HepG2 (cell line): ENCODE data around the gene PATZ1. TPM values are rescaled to one million over a fixed set of nuclear protein-coding genes. Genes with fewer than 3 reads are reported as not detected.

Experiments used
- ARID4A ChIP-seq: sonication (generic); formaldehyde crosslinking; IDR thresholded peaks from 2 replicates; pipeline ENCODE4 v1.5.0; 2020; ENCODE audit warnings: mild to moderate bottlenecking, missing genetic modification reagents, borderline replicate concordance
- CEBPZ ChIP-seq: IDR thresholded peaks from 2 replicates; pipeline ENCODE4 v1.6.1; 2012; ENCODE audit warnings: low read length, improper control_type of control experiment
- KDM2A ChIP-seq: sonication (generic); formaldehyde crosslinking; IDR thresholded peaks from 2 replicates; pipeline ENCODE4 v1.4.0; 2020; ENCODE audit warnings: low read depth, missing genetic modification reagents, borderline replicate concordance
- MLXIP ChIP-seq: sonication (generic); formaldehyde crosslinking; IDR thresholded peaks from 2 replicates; pipeline ENCODE4 v1.9.0; 2021; ENCODE audit warnings: missing genetic modification reagents, borderline replicate concordance
- MXI1 ChIP-seq: IDR thresholded peaks from 3 replicates; pipeline ENCODE4 v1.6.1; 2012; ENCODE audit warnings: low read depth, low read length, inconsistent platforms, borderline replicate concordance
- TBX3 ChIP-seq: fragments of 450-650 bp; IDR thresholded peaks from 2 replicates; pipeline ENCODE4 v1.6.1; 2017; ENCODE audit warnings: antibody characterized with exemption, mild to moderate bottlenecking, inconsistent platforms, borderline replicate concordance
- TERF1 ChIP-seq: sonication (generic); formaldehyde crosslinking; IDR thresholded peaks from 2 replicates; pipeline ENCODE4 v1.8.0; 2022; ENCODE audit warnings: mild to moderate bottlenecking, missing genetic modification reagents, moderate library complexity
- ZC3H4 ChIP-seq: sonication (generic); formaldehyde crosslinking; IDR thresholded peaks from 2 replicates; pipeline ENCODE4 v1.4.0; 2020; ENCODE audit warnings: missing genetic modification reagents, borderline replicate concordance
- ZGPAT ChIP-seq: IDR thresholded peaks from 2 replicates; pipeline ENCODE4 v1.6.1; 2016; ENCODE audit warnings: mild to moderate bottlenecking
- ZNF232 ChIP-seq: sonication (generic); formaldehyde crosslinking; IDR thresholded peaks from 2 replicates; pipeline ENCODE4 v1.4.0; 2020; ENCODE audit warnings: missing genetic modification reagents, borderline replicate concordance
- ZNF639 ChIP-seq: conservative IDR thresholded peaks from 2 replicates; pipeline ENCODE4 v1.6.1; 2018; ENCODE audit warnings: missing genetic modification reagents
- ZNF7 ChIP-seq: IDR thresholded peaks from 2 replicates; pipeline ENCODE4 v1.6.1; 2016; ENCODE audit warnings: missing biosample characterization, missing genetic modification reagents
- ZNF879 ChIP-seq: sonication (generic); formaldehyde crosslinking; IDR thresholded peaks from 2 replicates; pipeline ENCODE4 v1.8.1; 2023; ENCODE audit warnings: missing genetic modification reagents
- polyA plus RNA-seq, 8 experiments: library from polyadenylated mRNA; depleted of rRNA in 3 of 8; stranded (reverse) in 7 of 8; unstranded in 1 of 8; fragments of >200 nt; fragmentation: Illumina TruSeq in 4 of 8; extraction: Trizol in 4 of 8; gene quantifications; 2 replicates each; pipeline versions ENCODE4 v1.2.1 to v1.2.3, GENCODE V29; 2011 to 2016; ENCODE audit warnings: low read depth in 4 of 8, missing spikeins in 1 of 8, mixed read lengths in 1 of 8; ENCODE audit not compliant: insufficient read depth in 1 of 8
- total RNA-seq, 5 experiments: library from RNA; depleted of rRNA; stranded (reverse); fragments of >200 nt; fragmentation: Illumina TruSeq; extraction: Trizol; gene quantifications; 2 replicates each; pipeline ENCODE4 v1.2.3, GENCODE V29; 2016; ENCODE audit warnings: low read depth in 1 of 5

PATZ1 gene
- total and polyA plus RNA-seq, 2 of the 13 experiments (the other 11 are each of a cell fraction or from before 2014, with no cell fraction given), result 24.9 to 30.5 TPM

- TF ChIP-seq ARID4A (CRISPR knock-in tag), result peak; percentile 53; the same call in 1 of the 2 replicates
- peak; percentile 74; the same call in 1 of the 2 replicates for TF ChIP-seq KDM2A (CRISPR knock-in tag)
- no peak for TF ChIP-seq ZC3H4 (CRISPR knock-in tag)
- TF ChIP-seq ZGPAT (CRISPR knock-in tag), result peak; percentile 48; the same call in 1 of the 2 replicates
- TF ChIP-seq MLXIP (CRISPR knock-in tag), result no peak
- TF ChIP-seq ZNF7 (CRISPR knock-in tag), result no peak
- peak; percentile 61; the same call in 1 of the 3 replicates for TF ChIP-seq MXI1
- TF ChIP-seq TERF1 (CRISPR knock-in tag), result no peak
- TF ChIP-seq CEBPZ, result no peak
- TF ChIP-seq ZNF639 (CRISPR knock-in tag), result no peak
- no peak for TF ChIP-seq TBX3
- no peak for TF ChIP-seq ZNF879
- TF ChIP-seq ZNF232, result no peak
Observed at GRCh38 chr22:31292236-31292989, 53.7 kb downstream of the PATZ1 start, which contains the start of gene PIK3IP1 (continued).
